ENCODE results near the gene ITGB3.

The ITGB3 gene

DNA sequence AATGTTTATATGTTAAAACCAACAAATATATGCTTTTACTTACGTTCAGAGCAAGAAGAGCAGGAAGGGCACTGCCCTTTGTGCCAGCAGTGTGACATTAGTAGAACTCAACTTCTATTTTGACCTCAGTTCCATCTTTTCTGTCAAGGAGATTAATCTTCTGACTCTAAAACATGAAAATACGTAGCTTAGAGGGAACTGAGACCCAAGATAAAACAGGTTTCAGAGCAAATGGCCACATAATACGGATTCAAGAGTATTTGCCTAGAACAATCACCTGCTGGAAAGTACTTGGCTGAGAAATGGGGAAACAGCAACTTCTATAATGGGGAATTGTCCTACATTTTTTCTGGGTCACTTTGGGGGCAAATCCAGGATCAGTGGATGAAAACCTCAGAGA, 22.3 kb upstream of the ITGB3 start:
- TF ChIP-seq, protein P1, sequence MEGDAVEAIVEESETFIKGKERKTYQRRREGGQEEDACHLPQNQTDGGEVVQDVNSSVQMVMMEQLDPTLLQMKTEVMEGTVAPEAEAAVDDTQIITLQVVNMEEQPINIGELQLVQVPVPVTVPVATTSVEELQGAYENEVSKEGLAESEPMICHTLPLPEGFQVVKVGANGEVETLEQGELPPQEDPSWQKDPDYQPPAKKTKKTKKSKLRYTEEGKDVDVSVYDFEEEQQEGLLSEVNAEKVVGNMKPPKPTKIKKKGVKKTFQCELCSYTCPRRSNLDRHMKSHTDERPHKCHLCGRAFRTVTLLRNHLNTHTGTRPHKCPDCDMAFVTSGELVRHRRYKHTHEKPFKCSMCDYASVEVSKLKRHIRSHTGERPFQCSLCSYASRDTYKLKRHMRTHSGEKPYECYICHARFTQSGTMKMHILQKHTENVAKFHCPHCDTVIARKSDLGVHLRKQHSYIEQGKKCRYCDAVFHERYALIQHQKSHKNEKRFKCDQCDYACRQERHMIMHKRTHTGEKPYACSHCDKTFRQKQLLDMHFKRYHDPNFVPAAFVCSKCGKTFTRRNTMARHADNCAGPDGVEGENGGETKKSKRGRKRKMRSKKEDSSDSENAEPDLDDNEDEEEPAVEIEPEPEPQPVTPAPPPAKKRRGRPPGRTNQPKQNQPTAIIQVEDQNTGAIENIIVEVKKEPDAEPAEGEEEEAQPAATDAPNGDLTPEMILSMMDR (conservative IDR thresholded peaks at IDR 0.05; ENCODE audit: low read depth, low read length) = no peak
- DNase-seq (ENCODE audit: low read depth) = no peak
- H3K4me3 ChIP-seq (ENCODE audit: low read length) = no peak overlapping the region

DNA sequence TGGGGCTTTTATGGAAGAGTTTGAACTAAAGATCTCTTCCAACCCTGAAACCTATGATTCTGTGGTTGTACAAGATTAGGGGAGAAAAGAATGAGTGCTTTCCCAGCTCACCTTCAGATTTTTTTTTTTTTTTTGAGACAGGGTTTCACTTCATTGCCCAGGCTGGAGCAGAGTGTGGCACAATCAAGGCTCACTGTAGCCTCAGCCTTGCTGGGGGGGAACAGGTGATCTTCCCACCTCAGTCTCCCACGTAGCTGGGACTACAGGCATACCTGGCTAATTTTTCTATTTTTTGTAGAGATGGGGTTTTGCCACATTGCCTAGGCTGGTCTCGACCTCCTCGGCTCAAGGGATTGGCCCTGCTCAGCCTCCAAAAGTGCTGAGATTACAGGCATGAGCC, 21.8 kb upstream of the ITGB3 start:
- H3K4me3 ChIP-seq (ENCODE audit: low read length) = no peak overlapping the region
- DNase-seq (ENCODE audit: low read depth) = no peak
- TF ChIP-seq, protein P1 (conservative IDR thresholded peaks at IDR 0.05; ENCODE audit: low read depth, low read length) = no peak

DNA sequence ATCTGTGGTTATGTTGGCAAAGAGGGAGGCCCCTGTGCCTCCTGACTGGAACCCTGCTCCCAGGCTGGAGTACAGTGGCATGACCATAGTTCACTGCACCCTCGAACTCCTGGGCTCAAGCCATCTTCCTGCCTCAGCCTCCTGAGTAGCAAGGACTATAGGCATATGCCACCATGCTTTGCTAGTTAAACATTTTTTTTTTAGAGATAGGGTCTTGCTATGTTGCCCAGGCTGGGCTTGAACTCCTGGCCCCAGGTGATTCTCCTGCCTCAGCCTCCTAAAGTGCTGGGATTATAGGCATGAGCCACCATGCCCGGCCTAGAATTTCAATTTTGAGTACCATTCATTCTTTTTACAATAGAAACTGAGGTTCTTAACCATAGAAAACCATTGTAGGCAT, 21.2 kb upstream of the ITGB3 start:
- TF ChIP-seq, protein P1 (conservative IDR thresholded peaks at IDR 0.05; ENCODE audit: low read depth, low read length) = no peak

DNA sequence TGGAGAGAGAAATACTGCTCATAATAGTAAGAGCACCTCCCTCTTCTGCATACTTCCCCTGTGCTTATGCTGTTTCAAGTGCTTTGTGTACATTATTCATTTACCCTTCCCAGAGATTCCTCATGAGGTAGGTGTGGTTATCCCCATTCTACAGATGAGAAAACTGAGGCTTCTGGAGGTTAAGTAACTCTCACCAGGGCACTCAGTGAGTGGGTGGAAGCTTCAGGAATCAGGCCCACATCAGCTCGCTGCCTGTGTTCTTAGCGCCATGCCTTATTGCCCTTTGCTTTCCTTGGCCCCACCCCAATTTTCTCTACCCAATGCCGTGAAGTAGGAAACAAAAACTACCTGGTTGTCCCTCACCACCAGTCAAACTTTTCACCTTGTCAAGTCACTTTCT, 18.1 kb upstream of the ITGB3 start:
- no peak for DNase-seq (ENCODE audit: low read depth)
- TF ChIP-seq, protein P1 (conservative IDR thresholded peaks at IDR 0.05; ENCODE audit: low read depth, low read length) = no peak
- no peak overlapping the region for H3K4me3 ChIP-seq (ENCODE audit: low read length)

More for the DNA sequence above, 21.2 kb upstream of the ITGB3 start:
- no peak overlapping the region for H3K4me3 ChIP-seq (ENCODE audit: low read length)
- DNase-seq (ENCODE audit: low read depth) = no peak

DNA sequence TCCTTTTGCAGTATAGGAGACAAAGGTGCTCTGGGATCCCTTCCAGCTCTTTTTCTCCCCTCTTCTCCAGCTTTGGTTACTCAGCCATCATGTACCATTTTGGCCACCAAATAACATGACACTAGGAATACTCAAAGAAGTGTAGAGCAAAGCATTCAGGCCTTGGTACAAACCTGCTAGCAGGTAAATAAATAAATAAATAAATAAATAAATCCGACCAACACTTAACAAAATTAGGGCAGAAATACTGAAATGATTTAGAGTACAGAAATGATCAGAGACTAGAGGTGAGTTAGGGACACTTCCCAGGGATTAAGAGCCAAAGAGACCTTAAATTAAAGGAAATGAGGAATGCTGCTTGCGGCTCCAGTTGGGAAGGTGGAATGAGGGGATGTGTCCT, 17.7 kb upstream of the ITGB3 start:
- TF ChIP-seq, protein P1 (conservative IDR thresholded peaks at IDR 0.05; ENCODE audit: low read depth, low read length) = no peak
- no peak overlapping the region for H3K4me3 ChIP-seq (ENCODE audit: low read length)

GRCh38 chr17:47237841-47238240, 15.8 kb upstream of the ITGB3 start:
- TF ChIP-seq, protein P1 (conservative IDR thresholded peaks at IDR 0.05; ENCODE audit: low read depth, low read length) = no peak
- H3K4me3 ChIP-seq (ENCODE audit: low read length) = no peak overlapping the region
- DNase-seq (ENCODE audit: low read depth) = no peak

More for the DNA sequence above, 17.7 kb upstream of the ITGB3 start:
- DNase-seq (ENCODE audit: low read depth) = no peak

GRCh38 chr17:47238321-47239010, 15.2 kb upstream of the ITGB3 start:
- TF ChIP-seq, protein P1 (conservative IDR thresholded peaks at IDR 0.05; ENCODE audit: low read depth, low read length) = no peak
- no peak overlapping the region for H3K4me3 ChIP-seq (ENCODE audit: low read length)
- no peak for DNase-seq (ENCODE audit: low read depth)
